Fibroblast of lung (primary cell): ENCODE results near the gene RCAN1.

Source experiments
- EZH2 ChIP-seq: IDR thresholded peaks from 2 replicates; pipeline ENCODE4 v1.5.1; 2012; ENCODE audit warnings: low read length, control low read depth, mild to moderate bottlenecking; ENCODE audit errors: missing control alignments
- TF ChIP-seq, protein P1 (sequence below), 2 donors: IDR thresholded peaks in 1 of 2; conservative IDR thresholded peaks in 1 of 2; 1 replicate in 1 of 2; 2 replicates in 1 of 2; pipeline ENCODE4 v1.5.1; 2011 to 2012; ENCODE audit warnings: low read length in 2 of 2, control low read depth in 1 of 2, inconsistent platforms in 1 of 2, low read depth in 1 of 2, mild to moderate bottlenecking in 1 of 2

GRCh38 chr21:34603002-34603709 is 11.8 kb downstream of the RCAN1 start:
- TF ChIP-seq, protein P1, sequence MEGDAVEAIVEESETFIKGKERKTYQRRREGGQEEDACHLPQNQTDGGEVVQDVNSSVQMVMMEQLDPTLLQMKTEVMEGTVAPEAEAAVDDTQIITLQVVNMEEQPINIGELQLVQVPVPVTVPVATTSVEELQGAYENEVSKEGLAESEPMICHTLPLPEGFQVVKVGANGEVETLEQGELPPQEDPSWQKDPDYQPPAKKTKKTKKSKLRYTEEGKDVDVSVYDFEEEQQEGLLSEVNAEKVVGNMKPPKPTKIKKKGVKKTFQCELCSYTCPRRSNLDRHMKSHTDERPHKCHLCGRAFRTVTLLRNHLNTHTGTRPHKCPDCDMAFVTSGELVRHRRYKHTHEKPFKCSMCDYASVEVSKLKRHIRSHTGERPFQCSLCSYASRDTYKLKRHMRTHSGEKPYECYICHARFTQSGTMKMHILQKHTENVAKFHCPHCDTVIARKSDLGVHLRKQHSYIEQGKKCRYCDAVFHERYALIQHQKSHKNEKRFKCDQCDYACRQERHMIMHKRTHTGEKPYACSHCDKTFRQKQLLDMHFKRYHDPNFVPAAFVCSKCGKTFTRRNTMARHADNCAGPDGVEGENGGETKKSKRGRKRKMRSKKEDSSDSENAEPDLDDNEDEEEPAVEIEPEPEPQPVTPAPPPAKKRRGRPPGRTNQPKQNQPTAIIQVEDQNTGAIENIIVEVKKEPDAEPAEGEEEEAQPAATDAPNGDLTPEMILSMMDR (conservative IDR thresholded peaks at IDR 0.05 in 1 of 2, IDR thresholded peaks at IDR 0.05 in 1 of 2; ENCODE audit: low read depth in 1 of 2, low read length in 2 of 2): peak; percentile 73 to 79
- TF ChIP-seq EZH2: no peak
